ENCODE results near the gene LGALS7B. TPM values are rescaled to one million over a fixed set of nuclear protein-coding genes. Genes with fewer than 3 reads are reported as not detected.

LGALS7B gene
- total RNA-seq, 2 donors from 2014 or later: 3.8 to 9.8 TPM

GRCh38 chr19:38773469-38774177, 15.4 kb upstream of the LGALS7B start, which contains the start of gene LGALS7:
LGALS7 (minus strand) TSS chr19:38773517; CDS start chr19:38773492, 25 bp downstream.
- Histone ChIP-seq H3K36me3 (no peaks in the 10 kb centered on the region), H3K27ac (no peak within 1 kb of the TSS), H3K4me1 (replicated peaks) (no peaks in the 10 kb centered on the region), H3K9me3 (no peaks in the 10 kb centered on the region), H3K4me3 (no peak within 1 kb of the TSS), H3K27me3 (replicated peaks; ENCODE audit: insufficient read depth) (no peaks in the 10 kb centered on the region)
- intact Hi-C loops (cut with DNase I): no loop called here
- 76% methylated on average over 11 of the region's 14 CpGs for WGBS
- no peak for DNase-seq (ENCODE audit: low spot score)
- TF ChIP-seq POLR2AphosphoS5 (IDR thresholded peaks at IDR 0.05) (no peak), POLR2A (IDR thresholded peaks at IDR 0.05) (no peak), CTCF (IDR thresholded peaks at IDR 0.05) (no peak)

- no peak for DNase-seq (ENCODE audit: low spot score)
- no peak overlapping the region for H3K27ac ChIP-seq
- no peak for TF ChIP-seq POLR2A (IDR thresholded peaks at IDR 0.05)
- no peak for TF ChIP-seq CTCF (IDR thresholded peaks at IDR 0.05)
- TF ChIP-seq POLR2AphosphoS5 (IDR thresholded peaks at IDR 0.05): no peak
- H3K9me3 ChIP-seq: no peaks in the 10 kb centered on the region
- H3K4me1 ChIP-seq (replicated peaks): no peaks in the 10 kb centered on the region
- no peaks in the 10 kb centered on the region for H3K36me3 ChIP-seq
- no peaks in the 10 kb centered on the region for H3K27me3 ChIP-seq (replicated peaks; ENCODE audit: insufficient read depth)
- H3K4me3 ChIP-seq: no peak overlapping the region
- WGBS: 85% methylated on average over 13 of the region's 13 CpGs
- intact Hi-C loops (cut with DNase I): no loop called here
Observed at GRCh38 chr19:38774181-38774950, 14.6 kb upstream of the LGALS7B start.

GRCh38 chr19:38778733-38779132, 10.3 kb upstream of the LGALS7B start:
- TF ChIP-seq POLR2A (IDR thresholded peaks at IDR 0.05) (no peak), CTCF (IDR thresholded peaks at IDR 0.05) (no peak), POLR2AphosphoS5 (IDR thresholded peaks at IDR 0.05) (no peak)
- WGBS: 68% methylated on average over 7 of the region's 7 CpGs
- H3K4me3 ChIP-seq: no peak overlapping the region
- no peak for DNase-seq (ENCODE audit: low spot score)
- H3K27ac ChIP-seq: no peak overlapping the region
- no peaks in the 10 kb centered on the region for H3K36me3 ChIP-seq
- H3K4me1 ChIP-seq (replicated peaks): no peaks in the 10 kb centered on the region
- no peaks in the 10 kb centered on the region for H3K9me3 ChIP-seq
- intact Hi-C loops (cut with DNase I): no loop called here
- no peaks in the 10 kb centered on the region for H3K27me3 ChIP-seq (replicated peaks; ENCODE audit: insufficient read depth)

GRCh38 chr19:38780443-38780842, 8.6 kb upstream of the LGALS7B start:
- WGBS: 86% methylated on average over 7 of the region's 7 CpGs
- H3K36me3 ChIP-seq: no peaks in the 10 kb centered on the region
- no peak overlapping the region for H3K4me3 ChIP-seq
- no peak for DNase-seq (ENCODE audit: low spot score)
- no peaks in the 10 kb centered on the region for H3K9me3 ChIP-seq
- intact Hi-C loops (cut with DNase I): no loop called here
- no peaks in the 10 kb centered on the region for H3K4me1 ChIP-seq (replicated peaks)
- TF ChIP-seq CTCF (IDR thresholded peaks at IDR 0.05): no peak
- no peak for TF ChIP-seq POLR2A (IDR thresholded peaks at IDR 0.05)
- H3K27me3 ChIP-seq (replicated peaks; ENCODE audit: insufficient read depth): no peaks in the 10 kb centered on the region
- H3K27ac ChIP-seq: no peak overlapping the region

Measured in prostate gland (tissue), 2 donors.